ENCODE data around the gene IFT122.
"Not testable (repeated sequence)": the region's sequence is repeated elsewhere in the genome, so short reads cannot be mapped to it uniquely, and the experiment has no call there.

The IFT122 gene

GRCh38 chr3:129469026-129469425 is 29.0 kb downstream of the IFT122 start:
- DNase-seq (ENCODE audit: low read depth in 1 of 2, low spot score in 1 of 2) = no peak

- no peak for DNase-seq (ENCODE audit: low read depth in 1 of 2, low spot score in 1 of 2)
Measured at GRCh38 chr3:129470861-129471260, 30.8 kb downstream of the IFT122 start.

- no peak for DNase-seq (ENCODE audit: low read depth in 1 of 2, low spot score in 1 of 2)
Measured at GRCh38 chr3:129473067-129473768, 33.2 kb downstream of the IFT122 start.

GRCh38 chr3:129473769-129474152 is 33.7 kb downstream of the IFT122 start:
- no peak for DNase-seq (ENCODE audit: low read depth in 1 of 2, low spot score in 1 of 2)

- DNase-seq (ENCODE audit: low read depth in 1 of 2, low spot score in 1 of 2) = no peak
Measured at GRCh38 chr3:129474984-129475804, 35.2 kb downstream of the IFT122 start.

GRCh38 chr3:129475863-129476262 is 35.8 kb downstream of the IFT122 start:
- DNase-seq (ENCODE audit: low read depth in 1 of 2, low spot score in 1 of 2) = no peak

GRCh38 chr3:129476586-129476985 is 36.6 kb downstream of the IFT122 start:
- DNase-seq (ENCODE audit: low read depth in 1 of 2, low spot score in 1 of 2) = no peak

- DNase-seq (ENCODE audit: low read depth in 1 of 2, low spot score in 1 of 2) = not testable (repeated sequence)
Measured at GRCh38 chr3:129481225-129481765, 41.3 kb downstream of the IFT122 start.

- DNase-seq (ENCODE audit: low read depth in 1 of 2, low spot score in 1 of 2) = peak in 1 of 2 donors; percentile 14
Measured at GRCh38 chr3:129481766-129482332, 41.8 kb downstream of the IFT122 start.

GRCh38 chr3:129482721-129483120 is 42.7 kb downstream of the IFT122 start:
- DNase-seq (ENCODE audit: low read depth in 1 of 2, low spot score in 1 of 2) = no peak

GRCh38 chr3:129483870-129484269 is 43.8 kb downstream of the IFT122 start:
- no peak for DNase-seq (ENCODE audit: low read depth in 1 of 2, low spot score in 1 of 2)

- DNase-seq (ENCODE audit: low read depth in 1 of 2, low spot score in 1 of 2) = not testable (repeated sequence)
Measured at GRCh38 chr3:129485146-129485545, 45.1 kb downstream of the IFT122 start.

GRCh38 chr3:129485721-129486663 is 46.0 kb downstream of the IFT122 start:
- no peak for DNase-seq (ENCODE audit: low read depth in 1 of 2, low spot score in 1 of 2)

- no peak for DNase-seq (ENCODE audit: low read depth in 1 of 2, low spot score in 1 of 2)
Measured at GRCh38 chr3:129486664-129487035, 46.6 kb downstream of the IFT122 start.

GRCh38 chr3:129487183-129487867 is 47.3 kb downstream of the IFT122 start:
- no peak for DNase-seq (ENCODE audit: low read depth in 1 of 2, low spot score in 1 of 2)

- not testable (repeated sequence) for DNase-seq (ENCODE audit: low read depth in 1 of 2, low spot score in 1 of 2)
Measured at GRCh38 chr3:129487868-129488335, 47.9 kb downstream of the IFT122 start.

- not testable (repeated sequence) for DNase-seq (ENCODE audit: low read depth in 1 of 2, low spot score in 1 of 2)
Measured at GRCh38 chr3:129489258-129489657, 49.2 kb downstream of the IFT122 start.

- peak in 1 of 2 donors; percentile 16 for DNase-seq (ENCODE audit: low read depth in 1 of 2, low spot score in 1 of 2)
Measured at GRCh38 chr3:129490273-129490675, 50.2 kb downstream of the IFT122 start.

- DNase-seq (ENCODE audit: low read depth in 1 of 2, low spot score in 1 of 2) = not testable (repeated sequence)
Measured at GRCh38 chr3:129491077-129491476, 51.1 kb downstream of the IFT122 start.

GRCh38 chr3:129491794-129492193 is 51.8 kb downstream of the IFT122 start:
- DNase-seq (ENCODE audit: low read depth in 1 of 2, low spot score in 1 of 2) = no peak

Data from activated T-helper 1 cell treated with anti-CD3 and anti-CD28 coated beads, Interleukin-2, amount 50 U/mL, for 16 hours (primary cell).